HG03460 (cell line): Measurements from ENCODE around the gene EHD3.
A peak's percentile ranks its signal among the peaks of the same experiment; 100 is the strongest.

ENCODE experiments used
- ATAC-seq: cut with Tn5 transposase; IDR thresholded peaks from one replicate; pipeline ENCODE4 v1.9.1; 2021; ENCODE audit not compliant: unreplicated experiment

Gene EHD3

DNA sequence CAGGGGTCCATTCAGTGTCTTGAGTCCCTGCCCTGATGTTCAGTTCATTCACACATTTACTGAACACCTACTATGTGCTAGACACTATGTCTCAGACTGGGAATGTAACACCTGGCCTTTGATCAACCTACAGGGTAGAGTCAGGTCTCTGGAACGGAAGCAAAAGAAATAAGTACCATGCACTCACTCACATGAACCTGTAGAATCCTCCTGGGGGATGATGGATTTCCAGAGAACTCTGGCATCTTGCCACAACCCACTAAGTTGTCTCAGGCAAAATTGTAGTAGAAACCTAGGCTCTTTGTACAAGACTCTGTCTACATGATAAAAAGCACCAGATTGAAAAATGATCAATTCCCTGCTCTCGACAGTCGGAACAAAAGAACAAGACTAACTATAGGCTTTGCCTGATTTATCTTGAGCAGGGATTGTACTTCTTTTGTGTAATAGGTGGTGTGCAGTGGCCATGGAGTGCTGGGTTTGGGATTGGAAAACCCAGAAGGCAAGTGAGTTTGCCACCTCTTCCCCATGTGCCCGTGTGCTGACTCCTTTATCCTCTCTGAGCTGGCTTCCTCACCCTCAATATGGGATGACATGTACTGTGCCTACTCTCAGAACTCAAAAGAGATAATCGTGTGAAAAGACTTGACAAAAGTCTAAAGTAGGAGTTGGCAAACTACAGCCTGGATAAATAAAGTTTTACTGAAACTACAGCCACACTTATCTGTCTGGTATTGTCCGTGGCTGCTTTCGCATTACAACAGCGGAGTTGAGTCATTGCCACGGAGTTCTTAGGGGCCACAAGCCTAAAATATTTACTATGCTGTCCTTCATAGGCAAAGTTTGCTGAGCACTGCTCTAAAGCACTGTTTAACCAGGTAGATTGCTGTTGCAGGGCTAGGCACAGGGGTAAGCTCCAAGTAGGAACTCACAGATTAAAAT is 21.0 kb upstream of the EHD3 start:
- ATAC-seq = no peak

DNA sequence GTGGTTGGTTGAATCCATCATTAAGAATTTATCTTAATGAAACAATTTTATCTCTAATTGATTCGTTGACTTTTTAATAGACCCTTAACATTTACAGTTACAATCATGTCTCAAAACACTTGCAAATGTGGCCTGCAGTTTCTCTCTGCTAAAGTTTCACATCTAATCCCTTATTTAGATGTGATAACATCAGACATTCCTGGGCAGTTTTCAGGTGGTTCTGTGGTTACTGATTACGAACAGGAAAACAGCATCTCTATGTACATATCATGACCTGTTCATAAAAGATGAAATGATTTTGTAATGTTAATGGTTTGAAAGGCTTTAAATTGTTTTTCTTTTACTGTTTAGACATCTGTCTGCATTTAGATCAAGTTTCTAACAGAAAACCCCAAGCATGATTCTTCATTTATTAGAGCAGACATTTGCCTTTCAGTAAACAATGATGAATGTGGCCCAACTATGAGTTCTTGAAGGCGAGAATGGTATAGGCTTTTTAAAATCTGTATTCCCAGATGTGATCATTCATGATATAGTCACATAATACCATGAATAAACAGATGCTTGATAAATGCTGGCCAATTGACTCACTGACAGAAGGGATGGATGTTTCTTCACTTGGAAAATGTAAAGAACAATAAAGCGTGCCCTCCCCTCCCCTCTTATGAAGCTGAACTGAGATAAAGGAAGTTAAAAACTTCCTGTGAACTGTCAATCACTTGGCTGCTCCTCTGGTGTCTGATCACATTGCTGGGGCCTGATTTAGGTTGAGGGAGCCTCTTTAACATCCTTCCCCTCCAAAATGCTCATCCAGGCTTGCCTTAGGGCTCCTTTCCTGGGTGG is 20.1 kb upstream of the EHD3 start:
- ATAC-seq = no peak

DNA sequence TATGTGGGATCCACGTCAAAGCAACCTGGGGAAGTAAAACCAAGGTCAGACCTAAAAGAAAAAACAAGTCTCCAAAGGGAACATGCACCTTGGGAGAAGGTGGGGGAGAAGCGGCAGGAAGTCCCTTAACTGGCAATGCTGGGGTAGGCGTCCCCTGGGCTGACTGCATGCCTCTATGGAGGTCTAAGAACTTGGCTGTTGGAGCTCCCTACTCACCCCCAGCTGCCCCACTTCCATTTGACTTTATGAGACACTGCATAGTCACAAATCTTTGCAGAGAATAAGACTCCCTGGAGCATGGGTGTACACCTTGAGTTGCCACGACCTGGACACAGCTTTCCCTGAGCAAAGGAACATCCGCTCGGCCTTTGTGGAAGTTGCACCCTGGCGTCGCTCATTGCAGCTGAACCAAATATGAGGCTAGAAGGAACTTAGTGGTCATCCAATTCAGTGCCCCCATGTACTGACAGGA is 19.5 kb upstream of the EHD3 start:
- ATAC-seq = no peak

DNA sequence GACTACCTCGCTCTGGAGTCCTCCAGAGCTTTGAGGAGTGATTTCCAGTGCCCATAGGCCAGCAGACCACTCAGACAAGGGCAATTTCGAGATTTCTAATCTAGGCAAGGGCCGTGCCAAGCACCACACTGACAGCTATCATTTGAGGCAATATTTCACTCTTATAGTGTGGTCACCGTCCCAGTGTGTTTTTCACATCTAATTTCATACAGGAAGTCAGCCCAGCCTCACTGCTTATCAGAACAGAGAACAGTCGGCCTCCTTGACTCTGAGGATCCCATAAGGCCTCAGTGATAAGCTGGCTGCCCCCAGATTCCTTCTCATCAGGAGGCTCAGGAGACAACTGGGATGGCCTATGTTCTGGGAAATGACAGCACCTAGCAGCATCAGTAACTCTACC is 17.2 kb upstream of the EHD3 start:
- peak; percentile 34 for ATAC-seq

DNA sequence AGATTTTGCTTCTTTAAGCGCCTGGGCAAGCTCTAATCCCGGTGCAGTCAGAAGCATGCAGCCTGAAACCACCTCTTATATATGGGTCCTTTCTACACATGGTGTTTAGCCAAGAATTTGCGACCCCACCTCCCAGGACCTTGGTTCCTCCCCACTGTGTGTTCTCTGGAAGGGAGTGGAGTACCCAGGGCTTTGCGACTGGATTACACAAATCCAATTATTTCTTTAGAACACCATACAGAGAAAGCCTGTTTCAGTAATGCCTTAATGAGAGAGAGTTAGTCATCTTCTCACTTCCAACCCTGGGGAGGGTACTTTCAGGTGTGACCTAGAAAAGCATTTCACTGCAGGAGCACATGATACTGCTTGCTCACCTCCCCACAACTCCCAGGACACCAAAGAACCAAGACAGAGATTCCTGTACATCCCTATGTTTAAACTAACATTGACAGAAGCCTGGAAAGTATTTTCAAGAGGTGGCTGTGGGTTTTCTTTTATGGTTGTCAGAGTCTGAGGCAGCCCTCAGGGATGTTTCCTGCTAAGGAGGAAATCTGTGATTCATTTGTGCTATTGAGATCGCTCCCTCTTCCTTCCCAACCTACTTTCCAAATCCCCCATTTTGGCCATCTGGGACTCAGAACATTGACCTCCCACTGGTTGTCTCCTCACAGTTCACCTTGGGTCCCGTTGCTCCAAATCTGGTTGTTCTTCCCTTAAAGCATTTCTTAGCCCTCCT is 16.3 kb upstream of the EHD3 start, which contains the start of gene CAPN14:
CAPN14 (minus strand) TSS at position 51 of the 736 bp plus-strand sequence. CDS start 12,068 bp downstream, outside the sequence.
- ATAC-seq = no peak

DNA sequence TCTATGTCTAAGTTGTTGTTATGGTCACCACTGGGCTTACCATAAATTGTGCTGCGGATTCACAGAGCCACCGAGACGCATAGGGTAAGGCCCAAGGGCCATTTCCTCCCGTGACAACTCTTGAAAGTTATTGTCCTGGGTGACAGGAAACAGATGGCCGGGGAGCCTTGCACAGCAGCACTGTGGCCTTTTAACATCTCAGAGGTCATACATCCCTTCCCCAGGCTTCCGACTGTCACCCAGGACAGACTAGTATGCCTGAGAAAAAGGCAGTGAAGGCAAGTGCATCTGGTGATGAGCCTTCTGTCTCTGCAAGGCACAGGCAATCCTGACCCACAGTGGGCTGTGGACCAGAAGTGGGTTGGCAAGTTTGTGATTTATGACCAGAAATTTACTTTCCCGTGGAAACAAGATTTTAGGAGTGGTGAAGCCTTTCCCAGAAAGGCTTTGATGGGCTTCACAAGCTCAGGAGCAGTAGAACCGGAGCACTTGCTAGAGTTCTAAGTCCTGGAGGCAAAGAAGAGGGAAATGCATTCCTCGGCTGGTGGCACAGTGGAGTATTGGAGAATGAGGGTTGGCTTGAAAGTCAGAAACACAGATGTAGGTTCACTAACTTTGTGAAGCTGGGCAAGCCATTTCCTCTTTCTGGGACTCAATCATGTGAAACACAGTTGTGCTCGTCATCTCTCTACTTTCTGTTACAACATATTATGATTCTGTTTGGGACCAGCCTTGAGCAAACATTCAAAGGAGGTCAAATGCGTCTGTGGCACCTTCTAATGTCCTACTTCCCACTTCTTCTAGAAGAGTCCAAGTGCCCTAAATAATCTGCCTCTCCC is 14.6 kb upstream of the EHD3 start:
- peak; percentile 71 for ATAC-seq

DNA sequence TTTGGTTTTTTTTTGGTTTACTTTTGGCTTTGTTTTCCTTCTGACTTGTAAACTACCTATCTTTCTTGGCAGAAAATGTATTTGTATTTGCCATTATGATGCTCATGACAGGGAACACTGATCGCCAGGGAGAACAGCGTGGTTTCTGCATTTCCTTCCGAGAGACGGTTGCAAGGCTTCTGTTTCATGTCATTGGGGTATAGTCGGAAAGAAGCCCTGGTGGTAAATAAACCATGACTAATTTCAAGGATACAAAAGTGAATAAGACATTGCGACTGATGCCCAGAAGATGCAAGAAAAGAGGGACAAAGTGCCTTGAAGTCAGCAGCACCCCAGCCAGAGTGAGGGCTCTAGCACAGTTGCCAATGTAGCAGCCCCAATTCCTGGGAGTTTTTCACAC is 12.4 kb upstream of the EHD3 start:
- no peak for ATAC-seq

DNA sequence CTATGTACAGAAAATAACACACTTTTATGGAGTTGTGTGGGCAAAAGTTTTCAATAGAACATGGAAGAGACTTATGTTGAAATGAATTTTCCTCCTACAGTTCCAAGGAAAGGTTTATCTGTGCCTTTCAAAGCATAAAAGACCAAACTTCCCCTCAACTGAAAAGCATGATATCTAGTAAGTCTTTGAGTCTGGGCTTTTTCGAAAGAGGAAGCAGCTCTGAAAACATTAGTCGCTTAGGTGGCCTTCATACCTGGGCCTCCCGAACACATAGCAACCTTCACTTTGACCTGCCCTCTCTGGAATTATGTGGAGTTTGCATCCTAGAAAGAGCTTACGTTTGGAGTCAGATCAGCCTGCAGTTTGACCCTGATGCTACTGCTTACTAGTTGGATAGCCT is 11.9 kb upstream of the EHD3 start:
- no peak for ATAC-seq

DNA sequence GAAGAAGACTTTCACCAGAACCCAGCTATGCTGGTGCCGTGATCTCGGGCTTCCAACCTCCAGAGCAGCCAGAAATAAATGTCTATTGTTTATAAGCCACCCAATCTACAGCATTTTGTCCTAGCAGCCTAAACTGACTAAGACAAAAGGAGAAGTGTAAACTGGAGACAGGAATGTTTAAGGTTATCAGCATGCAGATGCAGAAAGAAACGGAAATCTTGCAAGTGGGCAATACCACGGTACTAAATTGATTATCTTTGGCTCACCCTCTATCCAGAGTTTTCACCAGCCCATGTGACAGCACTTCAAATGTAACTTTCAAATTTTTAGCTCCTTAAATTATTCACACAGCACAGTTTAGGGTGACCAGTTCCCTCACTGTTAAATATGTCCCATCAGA is 10.9 kb upstream of the EHD3 start:
- no peak for ATAC-seq

DNA sequence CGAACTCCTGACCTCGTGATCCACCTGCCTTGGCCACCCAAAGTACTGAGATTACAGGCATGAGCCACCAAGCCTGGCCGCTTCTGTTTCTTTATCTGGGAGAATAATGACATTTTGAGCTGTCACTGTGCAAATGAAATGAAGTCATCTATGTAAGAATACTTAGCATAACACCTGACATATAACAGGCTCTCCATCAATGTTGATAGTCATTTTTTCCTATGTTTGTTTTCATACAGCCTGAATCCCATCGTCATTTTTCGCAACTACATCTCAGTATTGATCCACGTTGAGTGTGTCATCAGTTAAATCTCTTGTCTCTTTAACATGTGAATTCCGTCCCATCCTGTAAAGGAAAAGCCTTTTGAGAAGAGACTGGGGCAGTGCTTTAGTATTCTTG is 10.2 kb upstream of the EHD3 start:
- no peak for ATAC-seq

DNA sequence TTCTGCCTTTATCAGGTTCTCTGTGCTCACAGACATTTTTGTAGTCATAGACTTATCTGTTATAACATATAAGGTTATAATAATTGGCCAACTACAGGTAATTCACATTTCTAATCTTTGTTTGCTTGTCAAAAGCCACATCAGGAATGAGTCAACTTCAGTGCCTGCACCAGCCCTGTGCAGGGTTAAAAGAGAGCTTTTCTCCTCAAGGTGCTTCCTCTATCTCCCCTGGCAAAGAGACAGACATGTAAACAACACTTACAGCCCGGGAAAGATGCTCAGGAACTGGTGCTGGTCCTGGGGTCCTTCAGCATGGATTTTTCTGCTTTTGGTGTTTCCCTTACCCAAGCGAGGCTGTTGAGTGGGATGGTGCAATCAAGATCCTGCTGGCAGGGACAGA is 7.7 kb upstream of the EHD3 start:
- ATAC-seq = no peak

DNA sequence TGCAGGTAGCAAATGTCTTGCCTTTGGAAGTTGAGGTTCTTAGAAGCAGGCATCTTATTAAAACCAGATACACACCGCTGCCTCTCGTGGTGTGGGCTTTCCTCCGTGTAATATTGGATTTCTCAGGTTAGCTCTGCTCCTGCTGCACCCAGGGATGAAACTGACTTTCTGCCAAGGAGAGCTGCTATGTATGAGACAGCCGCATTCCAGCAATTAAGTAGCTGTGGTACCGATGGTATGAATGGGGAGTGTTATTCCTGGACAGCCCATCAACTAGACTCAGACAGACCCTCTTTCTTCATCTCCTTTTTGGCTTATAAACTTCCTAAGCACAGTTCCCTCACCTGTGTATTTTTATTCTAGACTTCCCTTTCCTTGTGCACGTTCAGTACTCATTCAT is 6.8 kb upstream of the EHD3 start:
- ATAC-seq = no peak

DNA sequence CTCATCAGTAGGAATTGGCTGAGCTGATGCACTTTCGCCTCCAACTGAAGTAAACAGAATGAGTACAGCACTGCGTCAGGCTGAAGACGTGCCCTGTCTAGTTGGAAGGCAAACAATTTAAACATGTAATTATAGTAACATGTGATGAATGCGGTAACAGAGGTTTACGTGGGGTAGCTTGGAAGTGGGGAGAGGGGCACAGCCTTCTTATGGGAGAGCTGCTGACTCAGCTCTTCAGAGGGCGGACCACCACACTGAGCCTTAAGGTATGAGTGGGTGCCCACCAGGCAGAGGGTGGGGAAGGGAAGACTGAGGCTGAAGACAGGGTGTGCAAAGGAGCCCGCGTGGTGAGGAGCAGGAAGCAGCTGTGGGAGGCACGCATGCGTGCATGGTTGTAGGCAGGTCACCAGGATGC is 6.2 kb upstream of the EHD3 start:
- no peak for ATAC-seq

DNA sequence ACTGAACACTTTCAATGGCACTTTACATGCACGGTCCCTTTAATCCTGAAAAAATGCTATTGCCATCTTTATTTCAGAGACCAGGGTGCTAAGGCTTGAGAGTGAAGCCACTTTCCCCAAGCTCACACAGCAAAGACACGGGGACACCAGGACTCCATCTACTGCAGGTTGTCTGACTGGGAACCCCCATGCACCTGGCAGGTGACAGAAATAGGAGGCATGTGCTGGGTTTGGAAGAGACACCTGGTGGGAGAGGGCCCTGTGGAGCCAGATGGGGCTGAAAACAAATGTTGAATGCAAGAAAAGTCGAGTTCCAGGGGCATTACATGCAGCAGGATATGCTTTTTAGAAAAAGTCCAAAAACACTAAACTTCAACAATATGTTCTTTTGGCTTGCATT is 5.2 kb upstream of the EHD3 start:
- no peak for ATAC-seq

DNA sequence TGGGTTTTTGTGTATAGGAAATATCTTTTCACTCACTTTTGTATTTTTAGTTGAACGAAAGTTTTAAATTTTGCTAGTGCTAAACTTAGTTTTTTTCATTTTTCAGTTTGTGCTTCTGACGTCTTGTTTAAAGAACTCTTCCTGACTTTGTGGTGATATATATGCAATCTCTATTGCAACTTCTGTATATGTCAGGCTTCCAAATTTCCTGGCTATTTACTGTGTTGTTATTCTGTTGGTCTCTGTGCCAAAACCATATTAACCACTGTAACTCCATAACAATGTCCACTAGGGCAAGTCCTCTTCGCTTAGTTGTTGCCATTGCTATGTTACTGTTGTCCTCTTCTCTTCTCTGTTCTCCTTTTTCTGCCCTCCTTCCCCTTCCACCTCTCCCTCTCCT is 3.2 kb upstream of the EHD3 start:
- no peak for ATAC-seq

DNA sequence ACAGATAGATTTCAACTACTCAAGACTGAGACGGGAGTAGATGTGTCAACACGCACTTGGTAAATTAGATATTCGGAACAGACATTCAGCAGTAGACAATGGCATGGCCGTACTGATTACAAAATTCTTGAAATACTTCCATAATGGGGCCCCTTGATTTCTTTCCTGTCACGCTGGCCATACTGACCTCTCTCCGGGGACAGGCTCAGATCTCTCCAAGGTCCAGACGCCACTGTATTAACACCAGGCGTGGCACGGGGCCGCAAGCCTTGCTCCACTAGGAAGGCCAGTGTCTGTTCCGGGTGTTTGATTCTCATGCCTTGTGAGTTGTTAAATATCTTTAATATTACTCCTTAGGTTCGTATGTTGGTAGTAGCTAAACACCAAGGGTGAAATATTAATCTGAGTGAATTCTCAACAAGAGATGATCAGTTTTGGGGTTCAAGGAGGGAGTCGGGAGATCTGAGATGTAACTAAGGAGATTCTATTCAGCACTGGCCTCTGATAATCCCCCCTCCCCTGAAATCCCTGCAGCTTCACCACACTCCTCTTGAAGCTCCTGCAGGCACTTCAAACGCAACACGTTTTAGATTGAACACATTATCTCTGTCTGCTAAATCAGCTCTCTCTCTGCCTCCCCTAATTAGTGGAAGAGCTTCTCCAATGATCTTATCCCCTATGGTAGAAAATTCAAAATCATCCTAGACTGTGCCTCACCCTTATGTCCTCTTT is 2.2 kb upstream of the EHD3 start:
- ATAC-seq = no peak

DNA sequence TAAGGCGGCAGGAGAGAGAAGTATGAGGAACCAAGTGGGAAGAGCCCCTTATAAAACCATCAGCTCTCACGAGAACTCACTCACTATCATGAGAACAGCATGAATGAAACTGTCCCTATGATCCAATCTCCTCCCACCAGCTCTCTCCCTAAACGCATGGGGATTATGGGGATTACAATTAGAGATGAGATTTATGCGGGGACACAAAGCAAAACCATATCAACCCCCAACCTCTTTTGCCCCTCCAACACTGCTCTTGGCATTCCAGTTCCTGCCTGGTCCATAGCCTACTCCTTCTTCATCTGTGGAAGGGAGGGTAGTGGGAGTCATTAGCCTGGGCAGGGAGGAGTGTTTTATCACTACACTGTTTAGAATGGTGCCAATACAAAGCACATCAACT is 1.4 kb upstream of the EHD3 start:
- ATAC-seq = no peak

DNA sequence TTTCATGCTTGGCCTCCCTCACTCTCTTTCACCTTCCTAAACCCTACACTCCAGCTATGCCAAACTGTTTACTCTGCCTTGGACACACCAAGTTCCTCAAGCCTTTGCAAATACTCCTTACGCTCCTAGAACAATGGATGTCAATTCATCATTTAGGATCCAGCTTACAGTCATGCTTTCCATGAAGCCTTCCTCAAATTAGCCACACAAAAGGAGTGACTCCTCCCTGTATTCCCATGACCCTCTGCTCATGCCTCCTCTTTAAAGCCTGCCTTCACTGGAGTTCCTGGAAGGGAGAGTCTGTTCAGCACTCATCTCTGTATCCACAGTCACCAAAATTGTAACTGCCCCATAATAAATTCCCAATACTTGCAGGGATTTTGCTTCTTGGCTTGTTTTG is 721 bp upstream of the EHD3 start:
- no peak for ATAC-seq

DNA sequence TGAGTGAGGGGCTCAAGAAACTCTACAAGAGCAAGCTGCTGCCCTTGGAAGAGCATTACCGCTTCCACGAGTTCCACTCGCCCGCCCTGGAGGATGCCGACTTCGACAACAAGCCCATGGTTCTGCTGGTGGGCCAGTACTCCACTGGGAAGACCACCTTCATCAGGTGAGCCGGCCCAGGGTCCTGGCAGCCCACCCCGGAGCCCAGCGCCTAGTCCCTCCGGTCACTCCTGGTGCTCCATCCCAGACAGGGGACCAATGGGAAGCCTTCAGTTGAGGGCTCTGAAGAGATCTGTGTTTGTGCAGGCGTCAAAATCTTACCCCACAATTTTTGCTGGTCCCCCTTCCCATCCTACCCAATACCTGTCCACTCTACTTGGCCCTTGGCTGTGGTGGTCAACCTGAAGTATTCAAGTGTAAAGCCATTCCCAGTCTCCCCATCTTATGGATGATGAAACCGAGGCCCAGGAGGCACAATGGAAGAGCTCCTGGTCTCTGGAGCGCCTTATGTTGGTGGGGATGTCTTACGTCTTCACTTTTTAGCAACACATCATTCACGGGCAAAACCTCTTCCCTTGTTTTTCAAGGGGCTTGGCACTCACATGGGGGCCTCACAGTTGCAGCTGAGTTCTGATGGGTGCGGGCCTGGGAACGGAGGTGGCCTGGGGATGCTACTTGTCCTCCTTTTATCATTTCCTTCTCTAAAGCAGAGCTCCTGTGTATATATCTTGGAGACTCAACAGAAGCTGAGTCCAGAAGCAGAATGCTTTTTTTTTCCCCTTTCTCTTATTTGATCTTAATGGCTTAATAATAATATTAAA is 941 bp downstream of the EHD3 start:
- ATAC-seq = no peak
